Keratinocyte (primary cell): Measurements from ENCODE around the gene ABCG4.

Source experiments
- EZH2 ChIP-seq: IDR thresholded peaks from one replicate; pipeline ENCODE4 v1.6.1; 2012; ENCODE audit warnings: inconsistent platforms, mild to moderate bottlenecking, low read length, moderate library complexity
- TF ChIP-seq, protein P1 (sequence below), 3 experiments: IDR thresholded peaks in 1 of 3; conservative IDR thresholded peaks in 1 of 3; optimal IDR thresholded peaks in 1 of 3; 2 replicates in 2 of 3; 3 replicates in 1 of 3; pipeline versions ENCODE3 to v1.5.1; 2011; ENCODE audit warnings: low read length in 3 of 3, mild to moderate bottlenecking in 3 of 3, moderate library complexity in 2 of 3, control low read depth in 1 of 3, inconsistent platforms in 1 of 3; ENCODE audit not compliant: insufficient read depth in 2 of 3; ENCODE audit errors: extremely low read depth in 1 of 3

- TF ChIP-seq EZH2: no peak
- TF ChIP-seq, protein P1, sequence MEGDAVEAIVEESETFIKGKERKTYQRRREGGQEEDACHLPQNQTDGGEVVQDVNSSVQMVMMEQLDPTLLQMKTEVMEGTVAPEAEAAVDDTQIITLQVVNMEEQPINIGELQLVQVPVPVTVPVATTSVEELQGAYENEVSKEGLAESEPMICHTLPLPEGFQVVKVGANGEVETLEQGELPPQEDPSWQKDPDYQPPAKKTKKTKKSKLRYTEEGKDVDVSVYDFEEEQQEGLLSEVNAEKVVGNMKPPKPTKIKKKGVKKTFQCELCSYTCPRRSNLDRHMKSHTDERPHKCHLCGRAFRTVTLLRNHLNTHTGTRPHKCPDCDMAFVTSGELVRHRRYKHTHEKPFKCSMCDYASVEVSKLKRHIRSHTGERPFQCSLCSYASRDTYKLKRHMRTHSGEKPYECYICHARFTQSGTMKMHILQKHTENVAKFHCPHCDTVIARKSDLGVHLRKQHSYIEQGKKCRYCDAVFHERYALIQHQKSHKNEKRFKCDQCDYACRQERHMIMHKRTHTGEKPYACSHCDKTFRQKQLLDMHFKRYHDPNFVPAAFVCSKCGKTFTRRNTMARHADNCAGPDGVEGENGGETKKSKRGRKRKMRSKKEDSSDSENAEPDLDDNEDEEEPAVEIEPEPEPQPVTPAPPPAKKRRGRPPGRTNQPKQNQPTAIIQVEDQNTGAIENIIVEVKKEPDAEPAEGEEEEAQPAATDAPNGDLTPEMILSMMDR (optimal IDR thresholded peaks at IDR 0.05 in 1 of 3, IDR thresholded peaks at IDR 0.05 in 1 of 3, conservative IDR thresholded peaks at IDR 0.05 in 1 of 3; ENCODE audit: extremely low read depth in 1 of 3, insufficient read depth in 2 of 3, low read length in 3 of 3): no peak
Measured at GRCh38 chr11:119101759-119102423, 47.0 kb upstream of the ABCG4 start, which contains the start of gene DPAGT1.
